ENCODE data around the gene CDK7. TPM values are rescaled to one million over a fixed set of nuclear protein-coding genes. Genes with fewer than 3 reads are reported as not detected.

The CDK7 gene
- total RNA-seq, 1 experiment from 2014 or later = 51.6 TPM

- DNase-seq = no peak
- H4K20me1 ChIP-seq (ENCODE audit: insufficient read depth) = 0 out of 2 replicates have a peak, but pooled peaks cover 3% of the 10 kb centered on the region
- H3K4me2 ChIP-seq = no peak overlapping the region
- ChIA-PET CTCF (interaction anchor here (0.6 to 0.7 kb wide), 4 partner anchors 35 to 140 kb away, joined by 5 to 13 read pairs (median 6); no protein-coding TSS in a partner anchor), POLR2A (ENCODE audit: unreplicated experiment) (interaction anchor here (0.6 kb wide), 1 partner anchor 16 kb away, joined by 8 read pairs; no protein-coding TSS in a partner anchor)
- H3F3A ChIP-seq (ENCODE audit: insufficient read depth, low read depth) = peaks cover 17% of the 10 kb centered on the region; the same call in 1 of the 2 replicates
- no peak overlapping the region for H3K4me3 ChIP-seq
- no peaks in the 10 kb centered on the region for H3K4me1 ChIP-seq (replicated peaks; ENCODE audit: insufficient read depth)
- H2AFZ ChIP-seq = no peak overlapping the region
- no peaks in the 10 kb centered on the region for H3K27me3 ChIP-seq (ENCODE audit: insufficient read depth, low read depth)
- no peak overlapping the region for H3K27ac ChIP-seq
- no TSS peak for BruUV-seq (replicated peaks)
- no peaks in the 10 kb centered on the region for H3K9me3 ChIP-seq (ENCODE audit: insufficient read depth, low read depth)
- no peak for TF ChIP-seq EZH2 (IDR thresholded peaks at IDR 0.05; ENCODE audit: low read depth)
- TF ChIP-seq, protein P1, sequence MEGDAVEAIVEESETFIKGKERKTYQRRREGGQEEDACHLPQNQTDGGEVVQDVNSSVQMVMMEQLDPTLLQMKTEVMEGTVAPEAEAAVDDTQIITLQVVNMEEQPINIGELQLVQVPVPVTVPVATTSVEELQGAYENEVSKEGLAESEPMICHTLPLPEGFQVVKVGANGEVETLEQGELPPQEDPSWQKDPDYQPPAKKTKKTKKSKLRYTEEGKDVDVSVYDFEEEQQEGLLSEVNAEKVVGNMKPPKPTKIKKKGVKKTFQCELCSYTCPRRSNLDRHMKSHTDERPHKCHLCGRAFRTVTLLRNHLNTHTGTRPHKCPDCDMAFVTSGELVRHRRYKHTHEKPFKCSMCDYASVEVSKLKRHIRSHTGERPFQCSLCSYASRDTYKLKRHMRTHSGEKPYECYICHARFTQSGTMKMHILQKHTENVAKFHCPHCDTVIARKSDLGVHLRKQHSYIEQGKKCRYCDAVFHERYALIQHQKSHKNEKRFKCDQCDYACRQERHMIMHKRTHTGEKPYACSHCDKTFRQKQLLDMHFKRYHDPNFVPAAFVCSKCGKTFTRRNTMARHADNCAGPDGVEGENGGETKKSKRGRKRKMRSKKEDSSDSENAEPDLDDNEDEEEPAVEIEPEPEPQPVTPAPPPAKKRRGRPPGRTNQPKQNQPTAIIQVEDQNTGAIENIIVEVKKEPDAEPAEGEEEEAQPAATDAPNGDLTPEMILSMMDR (conservative IDR thresholded peaks at IDR 0.05) = no peak
- no peaks in the 10 kb centered on the region for H3K79me2 ChIP-seq (ENCODE audit: low read depth)
- H3K36me3 ChIP-seq (ENCODE audit: low read depth) = peaks cover 17% of the 10 kb centered on the region
- intact Hi-C loops (cut with micrococcal nuclease; ENCODE audit: unreplicated experiment) = no loop called here
- H3K9me2 ChIP-seq (ENCODE audit: insufficient read depth) = no peaks in the 10 kb centered on the region
Measured at GRCh38 chr5:69270840-69271239, 36.2 kb downstream of the CDK7 start.

GRCh38 chr5:69271376-69271775, 36.7 kb downstream of the CDK7 start:
- peak in 1 of 2 experiments; percentile 37 for DNase-seq
- no peak for TF ChIP-seq EZH2 (IDR thresholded peaks at IDR 0.05; ENCODE audit: low read depth)
- TF ChIP-seq, protein P1 (conservative IDR thresholded peaks at IDR 0.05) = no peak
- Histone ChIP-seq H3K27me3 (ENCODE audit: insufficient read depth, low read depth) (no peaks in the 10 kb centered on the region), H3K4me1 (replicated peaks; ENCODE audit: insufficient read depth) (no peaks in the 10 kb centered on the region), H3F3A (ENCODE audit: insufficient read depth, low read depth) (peaks cover 21% of the 10 kb centered on the region), H3K4me3 (no peak overlapping the region), H3K79me2 (ENCODE audit: low read depth) (no peaks in the 10 kb centered on the region), H3K27ac (no peak overlapping the region), H3K4me2 (no peak overlapping the region), H4K20me1 (ENCODE audit: insufficient read depth) (0 out of 2 replicates have a peak, but pooled peaks cover 3% of the 10 kb centered on the region), H3K36me3 (ENCODE audit: low read depth) (peaks cover 22% of the 10 kb centered on the region), H3K9me2 (ENCODE audit: insufficient read depth) (no peaks in the 10 kb centered on the region), H3K9me3 (ENCODE audit: insufficient read depth, low read depth) (no peaks in the 10 kb centered on the region), H2AFZ (no peak overlapping the region)
- CTCF ChIA-PET = interaction anchor here (0.6 to 0.7 kb wide), 4 partner anchors 36 to 140 kb away, joined by 5 to 13 read pairs (median 6); no protein-coding TSS in a partner anchor
- no TSS peak for BruUV-seq (replicated peaks)
- intact Hi-C loops (cut with micrococcal nuclease; ENCODE audit: unreplicated experiment) = no loop called here
- POLR2A ChIA-PET (ENCODE audit: unreplicated experiment) = interaction anchor here (0.6 to 0.7 kb wide), 3 partner anchors 15 to 116 kb away, joined by 5 to 8 read pairs (median 6); partner anchors contain the start of gene CDK7

DNA sequence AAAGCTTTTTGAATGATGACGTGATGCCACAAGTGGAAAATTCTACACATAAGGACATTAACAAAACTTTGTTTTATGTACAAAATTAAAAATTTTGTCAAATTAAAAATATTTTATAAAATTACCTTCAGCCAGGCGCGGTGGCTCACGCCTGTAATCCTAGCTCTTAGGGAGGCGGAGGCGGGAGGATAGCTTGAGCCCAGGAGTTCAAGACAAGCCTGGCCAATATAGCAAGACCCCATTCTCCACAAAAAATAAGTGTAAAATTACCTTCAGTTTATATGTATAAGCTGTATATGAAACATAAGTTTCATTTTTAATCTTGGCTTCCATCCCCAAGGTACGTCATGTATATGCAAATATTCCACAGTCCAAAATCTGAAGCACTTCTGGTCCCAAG, 40.9 kb downstream of the CDK7 start:
- Histone ChIP-seq H3K9me3 (ENCODE audit: insufficient read depth, low read depth) (no peaks in the 10 kb centered on the region), H3K4me1 (replicated peaks; ENCODE audit: insufficient read depth) (no peaks in the 10 kb centered on the region), H3F3A (ENCODE audit: insufficient read depth, low read depth) (peaks cover 20% of the 10 kb centered on the region), H3K4me2 (no peak overlapping the region), H3K4me3 (no peak overlapping the region), H4K20me1 (ENCODE audit: insufficient read depth) (0 out of 2 replicates have a peak, but pooled peaks cover 3% of the 10 kb centered on the region), H2AFZ (no peak overlapping the region), H3K36me3 (ENCODE audit: low read depth) (peaks cover 24% of the 10 kb centered on the region), H3K9me2 (ENCODE audit: insufficient read depth) (no peaks in the 10 kb centered on the region), H3K27ac (no peak overlapping the region), H3K79me2 (ENCODE audit: low read depth) (no peaks in the 10 kb centered on the region), H3K27me3 (ENCODE audit: insufficient read depth, low read depth) (no peaks in the 10 kb centered on the region)
- ChIA-PET CTCF (no interaction called here), POLR2A (ENCODE audit: unreplicated experiment) (no interaction called here)
- intact Hi-C loops (cut with micrococcal nuclease; ENCODE audit: unreplicated experiment) = no loop called here
- no peak for DNase-seq
- no TSS peak for BruUV-seq (replicated peaks)
- no peak for TF ChIP-seq EZH2 (IDR thresholded peaks at IDR 0.05; ENCODE audit: low read depth)
- TF ChIP-seq, protein P1 (conservative IDR thresholded peaks at IDR 0.05) = no peak
